Esophagus muscularis mucosa (tissue), 4 donors: ENCODE results near the gene AGPAT4. TPM values are rescaled to one million over a fixed set of nuclear protein-coding genes. Genes with fewer than 3 reads are reported as not detected.

Experiments used
- DNase-seq: peaks from one replicate; pipeline ENCODE4 v3.0.0-alpha.2; 2017; ENCODE audit errors: extremely low spot score
- H3K27ac ChIP-seq, 4 donors: fragments of 200-600 bp; sonication (generic); replicated peaks in 1 of 4; 1 replicate in 3 of 4; 2 replicates in 1 of 4; pipeline ENCODE4 v1.5.1; 2016 to 2019; ENCODE audit warnings: mild to moderate bottlenecking in 1 of 4
- H3K27me3 ChIP-seq, 4 donors: fragments of 200-600 bp; sonication (generic); one replicate each; pipeline versions ENCODE4 v1.5.1 to v1.6.0; 2016 to 2019
- H3K36me3 ChIP-seq, 4 donors: fragments of 200-600 bp; sonication (generic); one replicate each; pipeline ENCODE4 v1.5.1; 2016 to 2019
- H3K4me1 ChIP-seq, 4 donors: fragments of 200-600 bp; sonication (generic); one replicate each; pipeline ENCODE4 v1.5.1; 2016 to 2019
- H3K4me3 ChIP-seq, 4 donors: fragments of 200-600 bp; sonication (generic); 1 replicate in 2 of 4; 2 replicates in 2 of 4; pipeline ENCODE4 v1.5.1; 2016 to 2019; ENCODE audit warnings: mild to moderate bottlenecking in 4 of 4, moderate library complexity in 1 of 4
- H3K9me3 ChIP-seq, 4 donors: fragments of 200-600 bp; sonication (generic); 1 replicate in 3 of 4; 2 replicates in 1 of 4; pipeline ENCODE4 v1.5.1; 2016 to 2019
- CTCF ChIP-seq, 3 experiments: fragments of 200-600 bp in 2 of 3; fragments of 450-650 bp in 1 of 3; sonication (generic) in 2 of 3; IDR thresholded peaks; one replicate each; pipeline ENCODE4 v1.5.1; 2017 to 2019; ENCODE audit warnings: antibody characterized with exemption in 3 of 3, mild to moderate bottlenecking in 2 of 3, moderate library complexity in 1 of 3
- EP300 ChIP-seq: sonication (generic); formaldehyde crosslinking; IDR thresholded peaks from one replicate; pipeline ENCODE4 v1.6.1; 2017; ENCODE audit warnings: antibody characterized with exemption
- POLR2A ChIP-seq: fragments of 450-650 bp; IDR thresholded peaks from one replicate; pipeline ENCODE4 v1.6.1; 2017; ENCODE audit warnings: antibody characterized with exemption, moderate library complexity, mild to moderate bottlenecking, low read depth
- POLR2AphosphoS5 ChIP-seq, 2 donors: sonication (generic); formaldehyde crosslinking; IDR thresholded peaks; one replicate each; pipeline ENCODE4 v1.6.1; 2017; ENCODE audit warnings: antibody characterized with exemption in 2 of 2
- WGBS: methylation state at CpG from one replicate; pipeline ENCODE4 v1.1.5; 2018; 5-methylcytosine and 5-hydroxymethylcytosine counted together
- intact Hi-C: fragments of 100-400 bp; cut with DNase I; formaldehyde crosslinking; loops from one replicate; pipeline ENCODE4 v1.15.1; 2023
- total RNA-seq, 4 donors: library from RNA; depleted of rRNA; stranded (reverse); fragments of >200 nt; gene quantifications; one replicate each; pipeline versions ENCODE4 v1.1.0 to v1.2.1, GENCODE V29; 2016

The AGPAT4 gene
- total RNA-seq, 4 donors from 2014 or later: 7.9 to 12.6 (median 10.0) TPM

- peaks cover 45 to 100% (median 76%) of the 10 kb centered on the region in 4 donors for H3K36me3 ChIP-seq
- no peaks in the 10 kb centered on the region for H3K4me1 ChIP-seq
- no peak for TF ChIP-seq EP300
- no peak for TF ChIP-seq POLR2AphosphoS5 (IDR thresholded peaks at IDR 0.05)
- no peak for TF ChIP-seq CTCF (IDR thresholded peaks at IDR 0.05)
- no peak for TF ChIP-seq POLR2A
- H3K27me3 ChIP-seq: no peaks in the 10 kb centered on the region
- no peak overlapping the region for H3K27ac ChIP-seq
- 83% methylated on average over 2 of the region's 2 CpGs for WGBS
- H3K4me3 ChIP-seq: no peak overlapping the region
- intact Hi-C loops: loop anchor here (10.0 kb wide), 1 partner anchor 154 kb away; no protein-coding TSS in a partner anchor
- no peak for DNase-seq
- no peaks in the 10 kb centered on the region for H3K9me3 ChIP-seq
Measured at GRCh38 chr6:161088676-161089328, 185.1 kb downstream of the AGPAT4 start.

GRCh38 chr6:161085246-161085645 is 188.6 kb downstream of the AGPAT4 start:
- no peaks in the 10 kb centered on the region for H3K27me3 ChIP-seq
- no peak for TF ChIP-seq POLR2A
- no peak for TF ChIP-seq POLR2AphosphoS5 (IDR thresholded peaks at IDR 0.05)
- no peak for DNase-seq
- no peak overlapping the region for H3K27ac ChIP-seq
- intact Hi-C loops: loop anchor here (10.0 kb wide), 1 partner anchor 150 kb away; no protein-coding TSS in a partner anchor
- H3K4me3 ChIP-seq: no peak overlapping the region
- no peaks in the 10 kb centered on the region for H3K9me3 ChIP-seq
- H3K4me1 ChIP-seq: no peaks in the 10 kb centered on the region
- H3K36me3 ChIP-seq: peaks cover 57 to 99% (median 92%) of the 10 kb centered on the region in 4 donors
- 93% methylated on average over 5 of the region's 5 CpGs for WGBS

- TF ChIP-seq POLR2A (no peak), CTCF (IDR thresholded peaks at IDR 0.05) (no peak), EP300 (no peak), POLR2AphosphoS5 (IDR thresholded peaks at IDR 0.05) (no peak)
- H3K36me3 ChIP-seq: peaks cover 30 to 96% (median 91%) of the 10 kb centered on the region in 4 donors
- H3K4me3 ChIP-seq: no peak overlapping the region
- H3K4me1 ChIP-seq: no peaks in the 10 kb centered on the region
- no peaks in the 10 kb centered on the region for H3K9me3 ChIP-seq
- no peak for DNase-seq
- WGBS: 87% methylated on average over 2 of the region's 2 CpGs
- intact Hi-C loops: loop anchor here (10.0 kb wide), 1 partner anchor 147 kb away; no protein-coding TSS in a partner anchor
- no peak overlapping the region for H3K27ac ChIP-seq
- H3K27me3 ChIP-seq: no peaks in the 10 kb centered on the region
Measured at GRCh38 chr6:161082215-161082614, 191.6 kb downstream of the AGPAT4 start.

- no peak for TF ChIP-seq POLR2AphosphoS5 (IDR thresholded peaks at IDR 0.05)
- no peak for TF ChIP-seq CTCF (IDR thresholded peaks at IDR 0.05)
- no peak for TF ChIP-seq EP300
- TF ChIP-seq POLR2A: no peak
- Histone ChIP-seq H3K27me3 (no peaks in the 10 kb centered on the region), H3K36me3 (peaks cover 24 to 95% (median 83%) of the 10 kb centered on the region in 4 donors), H3K4me1 (no peaks in the 10 kb centered on the region), H3K27ac (no peak overlapping the region), H3K4me3 (no peak overlapping the region), H3K9me3 (no peaks in the 10 kb centered on the region)
- DNase-seq: no peak
- intact Hi-C loops: loop anchor here (10.0 kb wide), 1 partner anchor 146 kb away; no protein-coding TSS in a partner anchor
- WGBS: 97% methylated on average over 12 of the region's 12 CpGs
Measured at GRCh38 chr6:161080263-161080970, 193.4 kb downstream of the AGPAT4 start.
